Daoy (cell line): ENCODE data around the gene SAMD8. TPM values are rescaled to one million over a fixed set of nuclear protein-coding genes. Genes with fewer than 3 reads are reported as not detected.
A peak's percentile ranks its signal among the peaks of the same experiment; 100 is the strongest.

Source experiments
- DNase-seq: peaks from one replicate; pipeline ENCODE4 v3.0.0-alpha.2; 2015; ENCODE audit warnings: low read depth
- total RNA-seq: library from RNA; depleted of rRNA; stranded (reverse); fragments of >200 nt; shearing (Covaris generic); gene quantifications from 2 replicates; pipeline ENCODE4 v1.2.3, GENCODE V29; 2014

The SAMD8 gene
- total RNA-seq, 1 experiment from 2014 or later, result 8.7 TPM

GRCh38 chr10:75084834-75085384 is 26.5 kb upstream of the SAMD8 start:
- no peak for DNase-seq

- no peak for DNase-seq
Measured at GRCh38 chr10:75086278-75086934, 25.1 kb upstream of the SAMD8 start.

GRCh38 chr10:75088640-75089039 is 22.8 kb upstream of the SAMD8 start:
- no peak for DNase-seq

- DNase-seq, result no peak
Measured at GRCh38 chr10:75089634-75090033, 21.8 kb upstream of the SAMD8 start.

GRCh38 chr10:75091146-75091545 is 20.3 kb upstream of the SAMD8 start:
- no peak for DNase-seq

GRCh38 chr10:75094465-75094864 is 17.0 kb upstream of the SAMD8 start:
- DNase-seq, result no peak

GRCh38 chr10:75095631-75096030 is 15.8 kb upstream of the SAMD8 start:
- DNase-seq, result no peak

GRCh38 chr10:75096749-75097148 is 14.7 kb upstream of the SAMD8 start:
- DNase-seq, result no peak

GRCh38 chr10:75097666-75098285 is 13.7 kb upstream of the SAMD8 start:
- DNase-seq, result no peak

- no peak for DNase-seq
Measured at GRCh38 chr10:75098902-75099673, 12.4 kb upstream of the SAMD8 start.

GRCh38 chr10:75099952-75100763 is 11.3 kb upstream of the SAMD8 start:
- peak; percentile 66 for DNase-seq

- DNase-seq, result no peak
Measured at GRCh38 chr10:75100764-75101291, 10.6 kb upstream of the SAMD8 start.

- DNase-seq, result no peak
Measured at GRCh38 chr10:75101416-75102251, 9.8 kb upstream of the SAMD8 start.

- DNase-seq, result no peak
Measured at GRCh38 chr10:75102830-75103673, 8.4 kb upstream of the SAMD8 start.

- no peak for DNase-seq
Measured at GRCh38 chr10:75103881-75104686, 7.4 kb upstream of the SAMD8 start.

GRCh38 chr10:75104842-75105241 is 6.6 kb upstream of the SAMD8 start:
- no peak for DNase-seq

GRCh38 chr10:75105576-75106197 is 5.8 kb upstream of the SAMD8 start:
- DNase-seq, result no peak

- no peak for DNase-seq
Measured at GRCh38 chr10:75106242-75106641, 5.2 kb upstream of the SAMD8 start.
